GM18520 (cell line): ENCODE data around the gene AMMECR1.
A peak's percentile ranks its signal among the peaks of the same experiment; 100 is the strongest.

Experiments
- ATAC-seq: cut with Tn5 transposase; IDR thresholded peaks from one replicate; pipeline ENCODE4 v1.9.1; 2021; ENCODE audit not compliant: unreplicated experiment

AMMECR1 gene

DNA sequence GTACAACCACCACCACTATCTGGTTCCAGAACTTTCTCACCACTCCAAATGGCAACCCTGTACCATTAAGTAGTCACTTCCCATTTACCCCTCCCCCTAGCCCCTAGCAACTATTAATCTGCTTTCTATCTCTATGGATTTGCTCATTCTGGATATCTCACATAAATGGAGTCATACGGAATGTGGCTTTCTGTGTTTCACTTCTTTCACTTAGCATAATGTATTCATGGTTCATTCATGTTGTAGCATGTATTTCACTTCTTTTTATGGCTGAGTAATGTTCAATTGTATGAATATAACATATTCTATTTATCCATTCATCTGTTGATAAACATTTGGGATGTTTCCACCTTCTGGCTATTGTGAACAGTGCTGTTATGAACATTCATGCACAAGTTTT is 104.7 kb downstream of the AMMECR1 start:
- ATAC-seq: no peak

DNA sequence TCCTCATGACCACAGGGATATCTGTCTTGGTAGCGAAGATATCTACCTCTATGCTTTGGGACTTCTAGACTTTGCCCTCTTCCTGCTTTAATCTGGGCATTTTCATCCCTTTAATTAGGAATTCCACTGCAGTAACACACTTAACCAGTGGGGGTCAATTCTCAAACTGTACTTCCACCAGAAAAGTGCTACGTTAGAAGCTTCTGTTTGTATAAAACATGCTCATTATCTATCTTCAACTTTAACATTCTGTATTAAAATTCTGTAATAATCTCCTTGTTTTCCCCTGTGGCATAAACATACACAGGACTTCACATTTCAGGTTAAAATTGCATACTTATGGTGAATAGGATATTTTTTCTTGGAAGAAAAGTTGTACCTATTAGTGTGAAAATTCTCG is 105.6 kb downstream of the AMMECR1 start:
- no peak for ATAC-seq

DNA sequence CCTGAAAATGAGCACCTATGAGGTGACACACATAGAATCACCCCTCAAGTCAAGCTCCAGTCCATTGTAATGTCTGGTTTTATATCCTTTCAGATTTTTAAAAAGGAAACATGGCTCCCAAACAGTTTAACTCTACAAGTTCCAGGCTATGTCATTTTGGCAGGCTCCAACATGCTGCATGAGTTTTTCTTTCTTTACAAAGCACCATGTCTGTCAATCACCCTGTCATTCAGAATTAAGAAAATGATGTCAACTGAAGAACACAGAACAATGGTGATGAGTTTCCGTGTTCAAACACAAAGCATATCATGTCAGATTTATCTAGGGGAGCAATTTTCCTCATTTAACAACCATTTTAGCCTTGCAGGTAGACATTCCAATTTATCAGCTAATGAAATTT is 106.5 kb downstream of the AMMECR1 start:
- no peak for ATAC-seq

DNA sequence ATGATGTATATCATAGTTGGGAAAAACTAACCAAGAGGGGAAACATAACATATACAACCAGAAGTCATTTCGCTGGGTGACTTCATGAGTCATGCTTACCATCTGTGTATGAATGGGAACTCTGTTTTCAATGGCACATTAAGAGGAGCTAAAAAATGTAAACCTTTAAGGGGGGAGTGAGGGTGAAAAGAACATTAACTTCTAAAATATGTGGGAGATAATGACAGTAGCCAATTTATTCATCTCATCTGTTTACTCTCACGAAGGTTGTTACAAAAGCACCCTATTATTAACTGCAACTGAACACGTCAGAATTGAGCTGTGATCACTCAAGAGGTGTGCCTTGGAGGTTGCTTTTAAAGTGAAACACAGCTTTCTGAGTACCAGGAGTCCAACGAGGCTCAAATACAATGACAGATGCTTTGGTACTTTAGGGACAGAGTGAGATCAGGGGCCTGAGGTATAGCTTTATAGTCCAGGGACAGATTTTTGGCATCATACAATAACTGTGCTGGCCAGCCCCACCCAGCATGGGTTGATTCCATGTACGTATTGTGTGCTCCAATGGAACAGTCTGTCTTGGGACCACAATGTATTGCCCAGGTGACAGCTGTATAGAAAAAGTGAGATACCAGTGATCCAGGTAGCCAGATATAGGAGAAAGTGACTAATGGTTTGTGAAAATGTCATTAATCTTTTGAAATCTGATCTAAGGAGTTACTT is 107.3 kb downstream of the AMMECR1 start:
- ATAC-seq: no peak

DNA sequence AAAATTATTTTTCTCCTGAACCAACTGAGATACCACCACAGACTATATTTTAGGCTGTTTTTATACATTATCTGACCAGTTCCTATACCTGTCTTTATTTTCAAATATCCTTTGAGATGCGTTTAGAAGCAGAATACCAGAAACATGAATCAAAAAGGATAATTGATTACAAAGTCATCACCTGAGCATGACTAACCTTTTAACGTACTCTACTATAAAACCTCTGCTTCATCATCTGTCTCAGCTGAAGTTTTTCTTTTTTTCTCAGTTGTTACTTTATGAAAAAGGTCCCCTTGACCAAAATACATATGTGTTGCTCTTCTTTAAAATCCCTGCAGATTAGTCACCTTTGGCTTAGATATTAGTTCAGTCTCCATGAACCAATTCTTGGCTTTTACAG is 109.8 kb downstream of the AMMECR1 start:
- ATAC-seq: no peak

DNA sequence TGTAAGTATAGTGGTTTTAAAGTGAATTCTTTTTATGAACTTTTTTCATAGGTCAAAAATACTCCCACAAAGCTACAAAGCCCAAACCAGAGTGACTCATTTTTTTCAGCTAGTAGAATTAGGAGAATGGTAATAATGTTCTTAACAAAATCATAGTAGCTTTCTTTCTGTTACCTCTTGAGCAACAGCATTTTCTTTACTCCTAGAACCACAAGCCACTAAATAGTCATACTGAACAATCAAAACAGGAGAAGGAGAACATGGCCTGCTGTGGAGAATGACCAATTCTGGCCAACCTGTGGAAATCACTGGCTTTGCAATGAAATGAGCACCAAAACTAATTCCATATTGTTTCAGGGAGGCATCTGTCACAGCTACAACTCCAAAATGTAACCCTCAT is 112.9 kb downstream of the AMMECR1 start:
- ATAC-seq: no peak

DNA sequence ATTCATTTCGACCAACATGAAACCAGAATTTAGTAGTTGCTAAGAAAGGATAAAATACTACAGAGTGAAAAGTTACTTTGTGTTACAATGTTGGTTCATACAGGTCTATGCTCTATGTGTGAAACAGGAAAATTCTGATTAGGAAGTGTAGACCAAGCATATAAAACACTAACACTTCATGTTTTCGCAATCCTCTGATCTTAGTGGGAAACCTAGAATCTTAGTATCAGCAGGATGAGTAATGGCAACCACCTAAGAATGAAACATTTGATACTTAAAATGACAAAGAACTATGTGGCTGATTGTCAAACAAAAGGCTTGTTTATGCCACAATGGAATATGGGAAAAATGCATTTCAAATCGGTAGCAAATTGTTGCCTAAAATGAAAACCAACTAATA is 116.1 kb downstream of the AMMECR1 start:
- ATAC-seq: no peak

DNA sequence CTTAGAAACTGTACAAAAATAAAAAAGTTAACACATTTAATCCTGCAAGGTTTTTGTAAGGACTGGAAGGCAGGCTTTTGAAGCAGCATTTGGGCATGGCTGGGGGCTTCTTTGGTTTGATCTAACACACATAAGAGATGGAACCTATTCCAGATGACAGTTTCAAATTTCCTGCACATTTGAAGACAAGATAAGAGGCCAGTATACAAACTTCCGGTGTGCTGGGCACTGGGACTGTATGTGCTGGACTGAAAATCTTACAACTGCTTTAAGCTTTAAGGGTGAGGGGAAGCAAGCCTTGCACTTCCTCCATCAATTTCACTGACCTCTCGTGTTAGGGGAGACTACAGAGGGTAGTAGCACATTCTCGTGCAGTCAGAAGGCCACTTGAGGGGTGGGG is 122.9 kb downstream of the AMMECR1 start:
- no peak for ATAC-seq

DNA sequence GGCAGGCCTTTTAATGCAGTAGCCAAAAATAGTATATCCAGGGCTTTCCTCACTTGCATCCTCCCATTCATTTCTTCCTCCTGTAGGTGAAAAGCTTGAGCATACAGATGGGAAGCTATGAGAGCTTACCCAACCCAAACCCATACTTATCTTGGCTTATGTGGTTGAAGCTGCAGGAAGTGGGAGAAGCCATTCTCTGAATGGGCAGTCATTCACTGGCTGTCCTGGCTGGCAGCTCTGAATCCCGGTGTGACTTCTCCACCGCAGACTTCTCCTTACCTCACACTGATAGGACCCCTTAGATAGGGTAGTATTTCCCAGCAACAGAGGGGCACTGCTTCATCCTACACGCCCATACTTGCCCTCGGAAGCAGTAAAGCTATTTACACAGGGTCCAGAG is 125.4 kb downstream of the AMMECR1 start:
- no peak for ATAC-seq

DNA sequence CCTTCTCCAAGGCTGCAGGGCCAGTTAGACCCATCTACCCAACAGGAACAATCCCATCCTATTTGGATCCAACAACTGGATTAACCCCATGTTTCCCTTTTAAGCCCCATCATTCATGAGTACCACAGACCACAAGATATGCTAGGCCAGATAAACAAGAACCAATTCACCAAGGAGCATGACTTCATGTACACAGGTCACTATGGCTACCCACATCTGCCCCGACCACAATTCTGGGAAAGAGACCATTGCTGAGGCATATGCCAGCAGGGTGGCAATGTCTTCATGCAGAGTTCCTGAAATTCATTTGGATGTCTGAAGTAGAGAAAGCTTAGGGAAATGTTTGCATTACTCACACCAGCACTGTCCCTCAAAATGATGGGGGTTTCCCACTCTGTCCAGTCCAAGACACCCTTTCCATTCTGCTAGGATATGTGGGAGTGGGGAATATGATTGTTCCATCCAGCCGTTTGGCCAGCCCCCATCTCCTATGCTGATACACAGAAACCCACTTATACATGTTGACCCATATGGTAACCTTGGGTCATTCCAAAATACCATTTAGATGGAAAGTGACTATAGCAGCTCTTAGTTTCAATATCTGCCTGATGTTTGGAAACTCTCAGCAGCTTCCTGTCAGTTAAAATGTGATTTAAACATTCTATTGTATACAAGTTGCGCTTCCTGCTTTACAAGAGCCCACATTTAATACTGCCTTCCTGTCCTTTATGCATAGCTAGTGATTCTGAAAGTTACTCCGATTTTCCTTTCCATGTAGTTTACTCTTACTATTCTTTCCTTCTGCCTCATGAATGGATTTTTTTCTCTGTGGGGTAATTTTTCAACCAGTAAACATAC is 129.0 kb downstream of the AMMECR1 start:
- no peak for ATAC-seq

DNA sequence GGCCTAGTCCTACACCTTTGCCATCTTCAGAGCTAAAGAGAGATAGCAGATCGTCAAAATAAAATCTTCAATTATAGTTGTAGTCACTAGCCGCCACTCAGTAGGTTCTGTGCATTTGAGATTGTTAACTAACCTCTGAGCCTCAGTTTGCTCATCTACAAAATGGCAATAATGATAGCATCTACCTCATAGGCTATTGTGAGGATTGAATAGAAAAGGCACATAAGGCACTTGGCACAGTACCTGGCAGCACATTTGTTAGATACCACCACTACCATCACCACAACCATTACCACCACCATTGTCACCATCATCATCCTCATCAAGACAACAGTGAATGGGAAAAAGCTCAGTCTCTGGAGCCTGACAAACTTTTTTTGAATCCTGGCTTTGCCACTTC is 134.6 kb downstream of the AMMECR1 start:
- ATAC-seq: no peak

DNA sequence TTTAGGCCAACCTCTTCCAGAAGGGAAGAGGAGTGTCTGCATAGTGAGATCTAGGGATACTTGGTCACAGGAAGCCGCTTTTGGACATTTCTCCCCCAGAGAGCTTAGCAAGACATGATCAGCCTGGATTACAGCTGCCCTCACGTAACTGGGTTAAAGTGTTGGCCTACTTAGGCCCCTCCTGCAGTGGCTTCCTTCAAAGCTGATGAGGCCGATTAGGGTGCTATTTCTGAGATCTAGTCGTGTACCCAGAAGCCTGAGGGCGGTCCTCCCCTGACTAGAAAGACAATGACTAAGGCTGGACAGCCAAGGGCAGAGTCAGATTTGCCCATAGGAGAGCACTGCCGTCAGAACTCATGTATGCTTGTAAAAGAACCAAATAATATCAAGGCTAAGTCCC is 135.0 kb downstream of the AMMECR1 start:
- ATAC-seq: no peak

DNA sequence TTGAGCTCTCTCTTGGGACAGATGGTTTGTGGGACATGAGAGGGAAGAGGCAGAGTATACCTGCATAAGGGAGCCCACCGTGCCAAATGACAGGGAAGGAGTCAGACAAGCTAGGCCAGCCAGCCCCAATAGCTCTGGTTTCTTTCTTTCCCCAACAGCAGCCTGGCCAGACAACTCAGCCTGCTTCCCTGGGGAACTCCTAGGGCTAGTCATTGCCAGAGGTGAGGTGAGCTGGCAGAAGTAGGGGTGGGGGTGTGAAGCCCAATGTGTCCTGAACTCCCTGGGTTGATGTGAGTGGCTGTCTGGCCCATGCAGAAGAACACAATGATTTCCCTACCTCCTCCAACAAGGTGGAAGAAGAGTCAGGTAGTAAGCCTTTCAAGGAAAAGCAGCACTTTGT is 135.5 kb downstream of the AMMECR1 start:
- ATAC-seq: no peak

DNA sequence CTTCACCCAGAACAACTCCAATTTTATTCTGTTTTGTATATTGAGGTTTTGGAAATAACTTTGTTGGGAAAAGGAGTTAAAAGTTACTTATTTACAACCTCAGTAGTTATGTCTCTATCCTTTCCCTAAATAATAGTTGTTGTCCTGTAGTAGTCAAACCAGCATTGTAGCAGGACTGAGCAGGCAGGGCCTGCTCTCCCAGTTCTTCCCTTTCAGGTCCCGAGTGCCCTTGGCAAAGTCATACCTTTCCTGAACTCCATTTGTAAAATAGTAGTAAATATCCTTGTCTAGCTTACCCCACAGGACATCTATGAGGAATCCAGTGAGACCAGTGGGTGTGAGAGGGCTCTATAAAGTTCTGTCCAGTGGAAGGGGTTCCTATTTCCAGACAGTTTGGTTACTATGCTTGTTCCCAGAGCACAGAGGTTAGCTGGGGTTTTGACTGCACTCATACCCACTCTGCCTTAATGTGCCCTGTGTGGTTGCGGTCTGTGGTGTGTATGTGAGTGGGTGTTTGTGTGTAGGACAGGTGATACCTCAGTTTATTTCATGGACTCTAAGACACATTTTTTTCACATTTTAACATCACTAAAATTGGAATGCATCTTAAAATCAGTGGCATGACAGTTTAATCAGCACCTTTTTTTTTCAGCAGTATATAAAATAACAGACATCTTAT is 136.3 kb downstream of the AMMECR1 start:
- ATAC-seq: no peak

DNA sequence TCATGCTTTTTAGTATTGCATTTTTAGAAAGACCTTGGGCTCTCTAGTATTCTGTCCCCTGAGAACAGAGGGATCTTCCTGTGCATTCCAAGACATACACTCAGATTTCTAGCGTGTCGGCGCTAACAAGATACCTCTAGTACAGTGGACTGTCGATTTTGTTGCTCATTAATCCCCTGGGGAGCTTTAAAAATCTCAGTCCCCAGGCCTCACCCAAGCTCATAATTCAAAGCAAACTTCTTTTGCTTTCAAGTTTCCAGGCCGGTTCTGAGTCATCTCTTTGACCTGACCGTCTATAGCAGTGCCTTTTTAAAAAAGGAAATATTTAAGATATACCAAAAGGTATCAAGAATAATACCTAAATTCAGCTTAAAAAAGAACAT is 137.0 kb downstream of the AMMECR1 start:
- peak; percentile 80 for ATAC-seq

DNA sequence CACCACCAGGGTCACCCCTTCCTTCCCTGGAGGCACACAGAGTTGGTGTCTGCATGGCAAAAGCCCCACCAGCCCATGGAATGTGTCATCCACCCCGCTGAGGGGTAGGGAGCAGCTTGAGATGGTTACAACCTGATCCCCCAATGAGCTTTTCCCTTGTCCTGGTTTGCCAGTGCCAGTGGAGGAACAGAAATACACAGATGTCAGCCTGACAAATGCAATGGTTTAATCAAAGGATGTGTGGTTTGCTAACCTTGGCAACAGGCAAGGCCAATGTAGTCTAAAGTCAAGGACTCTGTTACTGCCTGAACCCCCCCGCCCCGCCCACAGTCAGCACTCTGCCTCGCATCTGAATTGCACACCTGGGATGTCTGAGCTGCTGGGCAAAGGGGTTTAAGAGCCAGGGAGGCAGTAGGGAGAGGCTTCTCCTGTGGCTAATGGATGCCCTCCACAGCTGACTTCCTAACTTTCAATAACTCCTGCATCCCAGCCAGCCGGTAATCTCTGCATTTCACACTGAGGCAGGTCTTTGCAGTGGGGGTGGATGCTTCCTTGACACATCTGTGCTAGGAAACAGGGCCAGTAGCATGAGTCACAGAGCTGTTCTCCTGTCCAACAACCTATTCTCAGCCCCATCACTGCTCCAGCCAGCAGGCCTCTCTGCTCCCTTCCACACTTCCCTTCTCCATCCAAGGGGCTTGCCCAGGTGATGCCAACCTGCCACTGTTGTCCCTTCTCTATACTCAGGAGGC is 137.5 kb downstream of the AMMECR1 start:
- ATAC-seq: no peak

DNA sequence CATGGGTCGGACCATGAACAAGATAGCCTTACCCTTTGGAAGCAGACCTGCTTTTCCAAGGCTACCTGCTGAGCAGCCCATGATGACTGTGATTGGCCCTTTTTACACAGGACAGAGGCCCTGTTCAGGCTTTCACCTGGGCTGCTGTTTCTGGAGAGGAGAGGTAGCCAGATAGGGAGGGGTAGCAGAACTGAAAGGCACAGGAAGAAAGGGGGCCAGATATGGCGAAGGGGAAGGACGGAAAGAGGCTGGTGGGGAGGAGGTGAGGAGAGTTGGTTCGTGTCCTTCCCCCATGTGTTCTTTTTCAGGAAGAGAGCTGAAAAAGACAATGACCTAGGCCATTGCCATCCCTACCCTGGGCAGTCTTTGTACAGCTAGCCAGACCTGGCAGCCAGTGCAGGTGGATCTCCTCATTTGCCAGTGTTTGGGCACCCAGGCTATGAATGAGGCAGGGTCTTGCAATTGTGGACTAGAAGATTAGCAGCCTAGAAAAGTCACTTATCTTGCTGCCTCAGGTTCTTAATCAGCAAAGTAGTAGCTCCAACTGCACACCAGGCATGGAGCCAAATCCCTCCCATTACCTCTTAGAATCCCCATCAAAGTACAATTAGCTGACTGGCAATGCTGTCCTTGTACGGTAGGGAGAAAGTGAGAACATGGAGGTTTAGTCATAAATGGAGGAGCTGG is 139.6 kb downstream of the AMMECR1 start:
- no peak for ATAC-seq

DNA sequence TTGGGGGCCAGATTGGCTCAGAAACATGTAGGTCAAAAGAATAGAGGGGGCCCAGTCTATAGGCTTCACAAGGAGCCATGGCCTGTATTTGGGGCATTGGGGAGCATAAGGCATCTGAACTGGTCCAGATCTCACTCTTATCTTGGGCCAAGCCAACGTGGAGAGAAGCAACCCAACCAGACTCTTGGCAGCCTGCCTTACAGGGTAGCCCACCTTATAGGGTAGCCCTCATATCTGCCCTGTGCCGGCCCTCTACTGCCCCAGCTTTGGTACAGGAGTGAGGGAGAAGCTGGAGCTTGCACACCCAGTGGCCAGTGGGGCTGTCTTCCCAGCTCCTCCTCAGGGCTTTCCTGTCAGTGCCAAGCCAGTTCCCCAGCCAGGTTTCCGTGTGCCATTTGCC is 142.2 kb downstream of the AMMECR1 start:
- no peak for ATAC-seq

DNA sequence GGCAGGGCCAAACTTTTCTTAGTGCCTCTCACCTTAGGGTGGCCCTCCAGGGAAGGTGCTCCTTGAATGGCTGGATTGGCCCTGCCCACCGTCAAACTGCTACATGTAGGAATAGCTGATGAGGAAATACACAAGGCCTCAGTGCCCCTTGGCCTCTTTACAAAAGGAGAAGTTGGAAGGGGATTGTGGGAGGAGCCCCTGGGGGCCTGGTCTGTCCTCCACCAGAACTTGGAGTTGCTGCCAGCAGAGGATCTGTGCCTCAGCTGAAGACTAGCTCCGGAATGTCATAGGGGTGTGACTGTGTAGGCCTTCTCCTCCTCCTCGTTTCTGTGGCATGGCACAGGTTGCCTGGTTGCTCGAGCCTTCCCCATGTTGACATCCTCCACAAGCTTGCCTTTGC is 142.7 kb downstream of the AMMECR1 start:
- no peak for ATAC-seq
